GM12875 (cell line): Measurements from ENCODE around the gene FGD5.

ENCODE experiments used
- H3K4me3 ChIP-seq: one replicate; pipeline ENCODE4 v1.5.1; 2011; ENCODE audit warnings: low read depth, low read length, control low read depth
- CTCF ChIP-seq: IDR thresholded peaks from 2 replicates; pipeline ENCODE4 v1.5.1; 2011; ENCODE audit warnings: low read depth, mild to moderate bottlenecking, control low read depth, inconsistent platforms, low read length, moderate library complexity, borderline replicate concordance; ENCODE audit not compliant: insufficient read depth

Gene FGD5

GRCh38 chr3:14818804-14819500 lies at the start of gene FGD5:
Gene FGD5 (plus strand): TSS chr3:14818962. CDS start chr3:14819072, 110 bp downstream.
- TF ChIP-seq CTCF, result no peak
- H3K4me3 ChIP-seq, result no peak within 1 kb of the TSS

- TF ChIP-seq CTCF, result no peak
- no peak overlapping the region for H3K4me3 ChIP-seq
Observed at GRCh38 chr3:14769544-14770325, 49.0 kb upstream of the FGD5 start.

GRCh38 chr3:14770591-14770990 lies 48.2 kb upstream of the FGD5 start:
- H3K4me3 ChIP-seq, result no peak overlapping the region
- no peak for TF ChIP-seq CTCF

DNA sequence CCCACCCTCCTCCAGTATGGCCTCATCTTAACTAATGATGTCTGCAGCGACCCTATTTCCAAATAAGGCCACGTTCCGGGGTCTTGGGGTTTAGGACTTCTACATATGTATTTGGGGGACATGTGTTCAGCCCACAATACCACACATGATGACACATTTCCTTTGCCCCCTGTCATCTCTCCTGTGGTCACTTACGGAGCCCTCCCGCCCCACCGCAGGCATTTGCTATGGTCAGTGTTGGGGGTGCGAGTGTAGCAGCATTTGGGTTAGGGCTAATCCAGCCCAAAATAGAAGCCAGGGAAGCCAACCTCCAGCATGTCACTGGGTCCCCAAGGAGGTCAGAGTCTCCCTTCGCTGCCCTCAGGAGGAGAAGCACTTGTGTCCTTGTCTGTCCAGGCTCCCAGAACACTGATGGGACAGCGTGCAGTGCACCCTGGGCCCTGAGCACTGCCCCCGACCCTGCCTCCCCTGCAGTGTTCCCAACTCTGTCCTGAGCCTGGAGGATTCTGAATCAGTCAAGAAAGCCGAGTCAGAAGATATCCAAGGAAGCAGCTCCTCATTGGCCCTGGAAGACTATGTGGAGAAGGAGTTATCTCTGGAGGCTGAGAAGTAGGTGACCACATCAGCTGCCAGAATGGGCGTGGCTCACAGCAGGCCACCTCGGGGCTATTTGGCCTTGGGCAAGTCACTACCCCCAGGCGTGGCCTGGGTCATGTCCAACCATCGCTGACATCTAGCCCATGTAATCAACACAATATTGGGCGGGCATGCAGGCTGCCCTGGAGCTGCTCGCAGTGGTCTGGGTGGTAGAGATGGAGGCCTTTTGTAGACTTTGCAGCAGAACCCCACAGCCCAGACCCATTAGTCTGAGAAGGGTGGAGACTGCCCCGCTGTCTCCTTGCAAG lies 46.9 kb upstream of the FGD5 start:
- no peak for TF ChIP-seq CTCF
- H3K4me3 ChIP-seq, result no peak overlapping the region

DNA sequence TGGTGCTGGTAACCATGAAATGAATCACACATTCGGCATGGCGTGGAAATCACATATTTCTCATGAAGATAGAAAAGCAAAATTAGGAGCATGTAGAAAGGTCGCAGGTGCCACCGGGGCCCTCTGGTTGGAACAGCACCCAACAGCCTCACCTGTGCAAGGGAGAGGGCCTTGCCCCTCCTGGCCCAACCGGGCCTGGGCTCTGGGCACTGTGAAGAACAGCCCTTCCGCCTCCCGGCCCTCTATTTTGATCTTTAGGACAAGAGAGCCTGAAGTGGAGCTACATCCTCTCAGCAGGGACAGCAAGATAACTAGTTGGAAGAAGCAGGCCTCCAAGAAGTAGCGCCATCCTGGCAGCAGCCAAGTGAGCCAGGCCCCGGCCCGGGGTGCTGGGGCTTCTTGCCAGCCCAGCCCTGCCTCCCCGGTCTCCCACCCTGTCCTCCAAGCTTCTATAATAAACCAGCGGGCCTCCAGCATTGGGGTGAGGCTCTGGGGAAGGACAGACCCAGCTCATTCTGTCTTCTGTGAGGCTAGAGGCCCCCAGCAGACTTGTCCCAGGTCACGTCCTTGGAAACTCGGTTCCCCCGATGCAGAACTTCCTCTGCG lies 46.1 kb upstream of the FGD5 start:
- H3K4me3 ChIP-seq, result no peak overlapping the region
- no peak for TF ChIP-seq CTCF

- no peak for TF ChIP-seq CTCF
- H3K4me3 ChIP-seq, result no peak overlapping the region
Observed at GRCh38 chr3:14773281-14773680, 45.5 kb upstream of the FGD5 start.
